Stimulated activated CD4-positive, alpha-beta T cell treated with anti-CD3 and anti-CD28 coated beads, Interleukin-12 subunit alpha, Interleukin-12 subunit beta, amount 100 ng/mL, for 4 hours (primary cell): Measurements from ENCODE around the gene PARP6.

Experiments used
- DNase-seq: peaks from one replicate; pipeline ENCODE4 v3.0.0-alpha.2; 2020

PARP6 gene

DNA sequence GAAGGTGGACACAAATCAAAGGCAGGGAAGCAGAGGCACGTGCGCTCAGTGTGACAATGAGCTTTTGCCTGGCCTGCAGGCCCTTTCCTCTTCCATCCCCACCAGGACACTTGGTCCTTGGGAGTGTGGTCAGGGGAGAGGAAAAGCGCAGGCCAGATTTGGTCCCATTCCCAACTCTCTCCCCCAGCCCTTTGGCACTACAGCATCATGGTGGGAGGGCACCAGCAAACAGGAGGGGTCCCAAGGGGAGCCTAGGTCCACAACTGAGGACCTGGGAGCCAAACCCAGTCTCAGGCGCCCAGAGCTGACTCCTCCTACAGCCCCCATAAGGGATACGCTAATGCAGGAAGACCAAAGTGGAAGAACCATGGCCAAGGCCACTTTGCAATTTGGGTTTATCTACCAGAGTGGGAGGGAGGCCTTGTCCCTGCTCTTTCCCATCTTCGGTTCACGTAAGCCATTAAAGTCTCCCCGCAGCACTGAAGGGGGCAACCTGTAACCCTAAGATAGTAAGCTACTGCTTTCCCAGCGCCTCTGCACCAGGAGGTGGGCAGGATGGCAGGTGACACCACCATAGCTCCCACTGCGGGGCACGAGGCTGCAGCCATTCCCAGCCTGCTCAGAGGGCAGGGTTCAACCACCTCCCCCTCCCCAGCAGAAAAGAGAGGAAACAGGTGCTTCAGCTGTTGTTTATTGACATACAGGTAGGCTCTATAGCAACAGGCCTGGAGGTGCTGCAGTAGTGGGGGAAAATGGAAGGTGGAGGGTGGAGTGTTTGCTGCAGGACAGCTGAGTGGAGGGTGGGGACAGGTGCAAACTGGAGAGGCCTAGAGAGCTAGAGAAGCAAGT is 73.8 kb downstream of the PARP6 start:
- no peak for DNase-seq

DNA sequence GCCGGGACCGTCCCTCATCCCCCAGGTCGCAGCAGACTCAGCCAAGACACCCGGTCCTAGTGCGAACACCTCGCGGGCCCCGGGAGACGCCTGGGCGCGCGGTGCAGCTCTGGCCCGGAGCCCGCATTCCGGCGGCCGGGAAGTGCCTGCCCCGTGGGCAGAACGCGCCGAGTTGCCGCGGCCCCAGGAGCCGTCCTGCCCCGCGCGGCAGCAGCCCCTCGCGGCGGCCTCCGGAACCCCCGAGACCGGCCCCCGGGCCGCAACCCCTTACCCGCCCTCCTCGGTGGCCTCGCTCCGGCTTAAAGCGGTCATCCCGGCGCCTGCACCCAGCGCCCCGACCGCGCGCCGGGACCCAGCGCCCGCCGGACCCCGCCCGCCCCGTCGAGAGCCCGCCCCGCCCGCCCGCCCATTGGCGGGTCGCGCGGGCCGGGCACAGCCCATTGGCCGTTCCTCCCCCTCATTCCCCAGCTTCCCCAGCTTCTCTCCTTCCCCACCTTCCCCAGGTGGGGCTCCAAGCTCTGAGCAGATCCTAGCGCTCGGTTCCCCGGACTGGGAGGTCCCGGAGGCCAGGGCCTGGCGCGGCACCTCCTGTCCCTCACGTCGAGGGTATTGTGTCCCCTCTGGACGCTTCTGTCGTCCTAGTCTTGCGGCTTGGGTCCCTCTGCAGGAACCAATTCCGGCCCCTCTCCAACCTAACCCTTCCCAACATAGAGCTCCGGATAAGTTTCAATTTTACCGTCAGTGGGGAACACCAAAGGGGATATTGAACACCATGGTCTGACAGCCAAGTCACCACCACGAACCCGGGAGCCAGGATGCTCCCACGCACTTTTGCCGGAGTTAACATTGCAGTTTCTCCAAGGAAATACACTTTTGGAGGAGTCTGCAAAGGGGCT is 74.6 kb downstream of the PARP6 start, which contains the start of gene GRAMD2A:
GRAMD2A (minus strand) TSS at position 328 of the 896 bp plus-strand sequence.
- DNase-seq: peak; percentile 45

DNA sequence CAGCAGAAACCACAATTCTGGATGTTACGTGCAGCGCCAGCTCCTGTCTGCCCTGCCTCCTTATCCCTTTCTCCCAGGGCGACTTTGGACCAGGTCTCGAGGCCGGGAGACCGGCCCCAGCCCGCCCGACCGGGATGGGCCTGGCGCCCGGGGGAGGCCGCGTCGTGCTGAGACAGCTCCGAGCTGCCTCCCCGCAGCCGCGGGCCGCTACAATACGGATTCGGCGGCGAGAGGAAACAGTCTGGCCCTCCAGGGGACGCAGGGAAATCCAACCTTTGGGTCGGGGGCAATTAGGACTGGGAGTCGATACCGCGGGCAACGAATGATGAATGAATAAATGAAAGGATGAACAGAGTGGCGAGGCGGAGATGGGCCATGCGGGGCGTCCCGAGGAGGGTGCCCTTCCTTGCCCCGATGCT is 75.3 kb downstream of the PARP6 start:
- DNase-seq: no peak

DNA sequence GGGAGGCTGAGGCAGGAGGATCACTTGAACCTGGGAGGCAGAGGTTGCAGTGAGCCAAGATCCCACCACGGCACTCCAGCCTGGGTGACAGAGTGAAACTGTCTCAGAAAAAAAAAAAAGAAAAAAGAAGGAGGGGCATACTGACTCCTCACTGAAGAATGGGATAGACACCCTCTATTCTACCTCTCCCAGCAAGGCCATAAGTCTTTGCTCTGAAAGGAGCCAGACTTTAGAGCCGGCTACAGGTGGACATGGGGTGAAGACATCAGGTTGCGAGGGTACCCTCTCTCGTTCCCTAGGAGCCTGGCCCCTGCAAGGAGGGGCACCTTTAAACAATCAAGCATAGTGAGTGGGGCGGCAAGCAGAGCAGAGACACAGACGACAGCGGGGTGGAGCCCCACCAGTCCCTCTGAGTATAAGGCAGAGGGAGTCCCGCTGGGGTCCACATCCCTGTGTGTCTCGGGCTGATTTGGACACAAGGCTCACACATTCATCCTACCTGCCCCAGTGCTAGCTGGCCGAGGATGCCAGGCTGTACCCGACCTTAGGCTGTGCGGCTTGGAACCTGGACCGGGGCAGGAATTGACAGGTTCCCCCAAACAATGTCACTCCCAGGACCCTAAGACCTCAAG is 75.8 kb downstream of the PARP6 start:
- DNase-seq: no peak

DNA sequence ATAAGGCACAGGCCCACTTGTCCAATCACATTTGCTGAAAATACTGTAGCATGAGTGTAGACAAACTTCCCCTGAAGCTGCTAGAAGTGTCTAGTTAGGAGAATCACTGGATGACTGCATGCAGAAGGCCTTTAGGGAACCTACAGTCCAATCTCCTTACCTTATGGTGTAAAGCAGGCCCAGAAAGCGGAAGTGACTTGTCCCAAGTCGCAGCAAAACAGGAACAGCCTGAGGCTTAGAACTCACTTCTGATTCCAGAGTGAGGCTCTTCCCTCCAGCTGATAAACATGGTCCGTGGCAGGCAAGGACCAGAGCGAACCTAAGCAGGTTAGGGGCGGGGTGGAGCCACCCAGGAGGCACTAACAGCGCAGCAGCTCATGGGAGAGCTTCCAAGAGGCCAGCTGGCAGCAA is 77.2 kb downstream of the PARP6 start:
- DNase-seq: no peak

DNA sequence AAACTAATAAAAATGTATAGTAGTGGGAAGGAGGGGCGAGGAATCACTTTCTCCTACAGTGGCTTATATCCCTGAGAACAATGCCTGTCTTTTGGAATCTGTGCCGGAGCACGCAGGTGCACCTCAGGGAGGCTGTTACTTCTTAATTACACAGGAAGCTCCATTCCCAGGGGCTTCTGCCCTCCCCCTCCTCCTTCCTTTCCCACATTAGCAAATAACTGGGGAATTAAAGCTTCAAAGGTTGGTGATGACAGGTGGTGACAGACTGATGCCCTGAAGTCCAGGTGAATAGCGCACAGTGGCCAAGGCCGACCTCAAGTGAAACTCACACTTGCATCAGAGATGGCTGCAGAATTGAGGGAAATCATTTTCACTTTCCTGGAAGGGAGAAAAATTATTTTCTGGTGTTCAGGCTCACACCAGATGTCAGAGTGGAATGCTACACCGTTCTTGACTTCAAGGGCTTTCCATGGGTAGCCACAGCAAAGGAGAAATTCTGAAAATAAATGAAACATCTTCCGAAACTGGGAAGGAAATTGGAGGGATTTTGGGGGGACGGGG is 78.4 kb downstream of the PARP6 start:
- DNase-seq: no peak

DNA sequence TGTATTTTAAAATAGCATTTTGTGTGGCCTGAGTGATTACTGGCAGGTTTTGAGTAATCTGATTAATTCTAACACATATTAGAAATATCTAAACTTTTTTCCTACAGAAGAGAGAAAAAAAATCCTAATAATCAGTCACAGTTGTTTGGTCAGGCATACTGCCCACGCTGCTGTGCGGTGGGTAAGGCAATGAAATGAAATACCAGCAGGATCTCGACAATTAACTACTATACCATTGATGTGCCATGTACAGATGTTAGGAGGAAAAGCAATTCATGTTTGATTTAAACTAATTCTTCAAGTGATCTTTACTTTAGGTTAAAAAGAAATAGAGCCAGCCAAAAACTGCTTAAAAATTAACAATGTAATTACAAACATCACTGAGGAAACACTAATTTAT is 79.9 kb downstream of the PARP6 start:
- no peak for DNase-seq
